A549 (cell line): ENCODE results near the gene CCDC127. TPM values are rescaled to one million over a fixed set of nuclear protein-coding genes. Genes with fewer than 3 reads are reported as not detected.

Experiments used
- ATAC-seq, 2 experiments: fragments of 200-7000 bp in 1 of 2; fragments of >200 bp in 1 of 2; cut with Nextera tagmentation in 1 of 2; cut with Tn5 transposase in 1 of 2; 3 replicates each; pipeline versions ENCODE4 v1.8.0 to v1.9.1; 2018 to 2020; ENCODE audit warnings: mild to moderate bottlenecking in 1 of 2, moderate library complexity in 1 of 2
- CTCF ChIA-PET: fragments of 300-600 bp; sonication (Branson Sonifier 250); formaldehyde crosslinking; extraction: SDS; loops from one replicate; lab custom pipeline; 2021; ENCODE audit warnings: antibody characterized with exemption, inconsistent platforms; lab: Yijun Ruan, JAX
- POLR2A ChIA-PET: fragments of 350-600 bp; formaldehyde crosslinking; extraction: SDS; loops from one replicate; lab custom pipeline; 2021; ENCODE audit warnings: antibody characterized with exemption, inconsistent platforms; lab: Yijun Ruan, JAX
- DNase-seq, 2 experiments: peaks; one replicate each; pipeline versions ENCODE4 v3.0.0 to v3.0.0-alpha.2; 2011 to 2016; ENCODE audit warnings: low read depth in 1 of 2, low spot score in 1 of 2
- FAIRE-seq: peaks from 2 replicates; lab custom pipeline; 2011; peaks lifted over from hg19 to GRCh38; lab: Jason Lieb, UNC
- H3K27ac ChIP-seq, 2 experiments: fragments of >200 bp; sonication (Bioruptor Twin); formaldehyde crosslinking; 3 replicates each; pipeline ENCODE4 v1.5.1; 2016 to 2017
- H3K4me1 ChIP-seq: fragments of >200 bp; sonication (Bioruptor Twin); formaldehyde crosslinking; 3 replicates; pipeline ENCODE4 v1.6.1; 2016
- H3K4me2 ChIP-seq: fragments of >200 bp; sonication (Bioruptor Twin); formaldehyde crosslinking; 3 replicates; pipeline ENCODE4 v1.6.1; 2016
- H3K4me3 ChIP-seq: fragments of >200 bp; sonication (Bioruptor Twin); formaldehyde crosslinking; 3 replicates; pipeline ENCODE4 v1.5.1; 2016
- H3K9me3 ChIP-seq: fragments of >200 bp; sonication (Bioruptor Twin); formaldehyde crosslinking; 3 replicates; pipeline ENCODE4 v1.6.1; 2016
- ATOH8 ChIP-seq: fragments of 250-450 bp; sonication (Bioruptor Pico); IDR thresholded peaks from 2 replicates; pipeline ENCODE4 v1.5.0; 2020; ENCODE audit warnings: low read depth, mild to moderate bottlenecking, moderate library complexity
- BCL3 ChIP-seq: fragments of >200 bp; sonication (Bioruptor Twin); formaldehyde crosslinking; IDR thresholded peaks from 3 replicates; pipeline ENCODE4 v1.6.1; 2016
- CEBPB ChIP-seq, 2 experiments: fragments of >200 bp in 1 of 2; sonication (Bioruptor Twin) in 1 of 2; formaldehyde crosslinking in 1 of 2; IDR thresholded peaks; 2 replicates each; pipeline ENCODE4 v1.6.1; 2012 to 2016
- CHD2 ChIP-seq: fragments of 150-350 bp; IDR thresholded peaks from 2 replicates; pipeline ENCODE4 v1.6.1; 2014; ENCODE audit warnings: low read length; ENCODE audit not compliant: partially characterized antibody
- CHD4 ChIP-seq: fragments of 200-600 bp; sonication (generic); IDR thresholded peaks from 2 replicates; pipeline ENCODE4 v1.6.1; 2016; ENCODE audit warnings: antibody characterized with exemption, mild to moderate bottlenecking, borderline replicate concordance
- CTCF ChIP-seq: fragments of >200 bp; sonication (Bioruptor Twin); formaldehyde crosslinking; IDR thresholded peaks from 3 replicates; pipeline ENCODE4 v1.5.1; 2016
- E2F6 ChIP-seq: IDR thresholded peaks from 2 replicates; pipeline ENCODE4 v1.6.1; 2012; ENCODE audit warnings: low read depth, borderline replicate concordance
- EP300 ChIP-seq, 2 experiments: fragments of >200 bp; sonication (Bioruptor Twin); formaldehyde crosslinking; IDR thresholded peaks; 2 replicates in 1 of 2; 3 replicates in 1 of 2; pipeline ENCODE4 v1.6.1; 2016 to 2017
- FOSL2 ChIP-seq, 2 experiments: fragments of 450-650 bp in 1 of 2; fragments of >200 bp in 1 of 2; sonication (Bioruptor Twin) in 1 of 2; formaldehyde crosslinking; IDR thresholded peaks; 2 replicates each; pipeline versions ENCODE4 v1.5.0 to v1.6.1; 2016 to 2020; ENCODE audit warnings: mild to moderate bottlenecking in 1 of 2, moderate library complexity in 1 of 2
- HDAC2 ChIP-seq: fragments of 200-600 bp; sonication (generic); IDR thresholded peaks from 2 replicates; pipeline ENCODE4 v1.6.1; 2016
- HOXB5 ChIP-seq: fragments of 250-450 bp; sonication (Bioruptor Pico); IDR thresholded peaks from 2 replicates; pipeline ENCODE4 v1.5.0; 2020; ENCODE audit warnings: mild to moderate bottlenecking, moderate library complexity
- KDM5A ChIP-seq: fragments of 200-600 bp; sonication (generic); IDR thresholded peaks from 2 replicates; pipeline ENCODE4 v1.6.1; 2016; ENCODE audit warnings: antibody characterized with exemption, mild to moderate bottlenecking
- MAZ ChIP-seq: fragments of 150-350 bp; IDR thresholded peaks from 2 replicates; pipeline ENCODE4 v1.6.1; 2014; ENCODE audit warnings: antibody characterized with exemption, low read depth, low read length, borderline replicate concordance
- MYC ChIP-seq: IDR thresholded peaks from 2 replicates; pipeline ENCODE4 v1.6.1; 2012; ENCODE audit warnings: mild to moderate bottlenecking, inconsistent platforms, low read length, improper control_type of control experiment, borderline replicate concordance
- NR3C1 ChIP-seq: fragments of >200 bp; sonication (Bioruptor Twin); formaldehyde crosslinking; IDR thresholded peaks from 3 replicates; pipeline ENCODE4 v1.6.1; 2017
- PHF8 ChIP-seq: fragments of 200-600 bp; sonication (generic); IDR thresholded peaks from 2 replicates; pipeline ENCODE4 v1.6.1; 2016; ENCODE audit warnings: low read depth, mild to moderate bottlenecking, antibody characterized with exemption, moderate library complexity, borderline replicate concordance
- POLR2AphosphoS2 ChIP-seq: conservative IDR thresholded peaks from 2 replicates; pipeline ENCODE4 v1.6.1; 2012; ENCODE audit warnings: low read length, improper control_type of control experiment, inconsistent platforms
- REST ChIP-seq: fragments of 200-600 bp; sonication (generic); IDR thresholded peaks from 2 replicates; pipeline ENCODE4 v1.6.1; 2016; ENCODE audit warnings: antibody characterized with exemption, mild to moderate bottlenecking, moderate library complexity
- SMC3 ChIP-seq: fragments of >200 bp; sonication (Bioruptor Twin); formaldehyde crosslinking; IDR thresholded peaks from 3 replicates; pipeline ENCODE4 v1.6.1; 2018; ENCODE audit warnings: inconsistent platforms
- SREBF2 ChIP-seq: fragments of 450-650 bp; IDR thresholded peaks from 2 replicates; pipeline ENCODE4 v1.6.1; 2014; ENCODE audit warnings: mild to moderate bottlenecking, moderate library complexity
- ZFP36 ChIP-seq: fragments of 450-650 bp; IDR thresholded peaks from 2 replicates; pipeline ENCODE4 v1.6.1; 2014; ENCODE audit warnings: borderline replicate concordance; ENCODE audit not compliant: partially characterized antibody
- ZNF302 ChIP-seq: fragments of 250-450 bp; sonication (Bioruptor Pico); IDR thresholded peaks from 2 replicates; pipeline ENCODE4 v1.9.0; 2021; ENCODE audit warnings: inconsistent platforms, mild to moderate bottlenecking, moderate library complexity
- WGBS: methylation state at CpG from one replicate; pipeline ENCODE4 v1.1.6; 2017; ENCODE audit errors: missing lambda C conversion rate; 5-methylcytosine and 5-hydroxymethylcytosine counted together
- polyA plus RNA-seq, 4 experiments: library from polyadenylated mRNA; depleted of rRNA in 3 of 4; stranded (reverse); fragments of >200 nt; fragmentation: RNase III in 1 of 4; extraction: RNeasy Plus Mini Kit Qiagen cat#74134 plus additional on column Dnase treatment in 1 of 4; gene quantifications; 2 replicates in 3 of 4; 3 replicates in 1 of 4; pipeline ENCODE4 v1.2.3, GENCODE V29; 2011 to 2017

The CCDC127 gene
- polyA plus RNA-seq, 2 of the 4 experiments (the other 2 are of a cell fraction) = 5.1 to 6.2 TPM

GRCh38 chr5:173392-174290 lies 44.3 kb downstream of the CCDC127 start:
- H3K27ac ChIP-seq = no peak overlapping the region
- H3K4me1 ChIP-seq = no peaks in the 10 kb centered on the region
- FAIRE-seq (no peak), DNase-seq (no peak), ATAC-seq (peak in 1 of 2 experiments; percentile 25; a peak in 3 of 6 replicates)
- H3K9me3 ChIP-seq = no peaks in the 10 kb centered on the region
- 65% methylated on average over 19 of the region's 22 CpGs for WGBS
- ChIA-PET POLR2A (no interaction called here), CTCF (interaction anchor here (0.6 kb wide), 1 partner anchor 12 kb away, joined by 3 read pairs; no protein-coding TSS in a partner anchor)
- no peak overlapping the region for H3K4me2 ChIP-seq
- no peak overlapping the region for H3K4me3 ChIP-seq
- no peak for TF ChIP-seq CHD4
- TF ChIP-seq REST = no peak
- no peak for TF ChIP-seq PHF8
- no peak for TF ChIP-seq POLR2AphosphoS2
- TF ChIP-seq HOXB5 = no peak
- no peak for TF ChIP-seq SREBF2

- ChIA-PET POLR2A (no interaction called here), CTCF (interaction anchor here (1.4 kb wide), 1 partner anchor 43 kb away, joined by 4 read pairs; no protein-coding TSS in a partner anchor)
- Histone ChIP-seq H3K4me1 (no peaks in the 10 kb centered on the region), H3K9me3 (no peaks in the 10 kb centered on the region), H3K27ac (no peak overlapping the region), H3K4me3 (no peak overlapping the region), H3K4me2 (no peak overlapping the region)
- no peak for ATAC-seq
- no peak for FAIRE-seq
- TF ChIP-seq ATOH8 = no peak
- TF ChIP-seq SMC3 = no peak
- TF ChIP-seq CTCF = no peak
- no peak for TF ChIP-seq NR3C1
- TF ChIP-seq ZNF302 = no peak
- TF ChIP-seq BCL3 = no peak
- TF ChIP-seq MAZ = no peak
- no peak for TF ChIP-seq ZFP36
- no peak for TF ChIP-seq EP300 (IDR thresholded peaks at IDR 0.05)
- no peak for TF ChIP-seq POLR2AphosphoS2
- no peak for TF ChIP-seq HDAC2
- no peak for TF ChIP-seq CEBPB (IDR thresholded peaks at IDR 0.05)
- no peak for TF ChIP-seq FOSL2 (IDR thresholded peaks at IDR 0.05)
- TF ChIP-seq FOSL2 (CRISPR knock-in tag; IDR thresholded peaks at IDR 0.05) = no peak
- no peak for TF ChIP-seq HOXB5
- no peak for TF ChIP-seq E2F6
- TF ChIP-seq MYC = no peak
- no peak for TF ChIP-seq KDM5A
- TF ChIP-seq CHD2 = no peak
- 58% methylated on average over 17 of the region's 17 CpGs for WGBS
- no peak for DNase-seq
Observed at GRCh38 chr5:172841-173251, 45.1 kb downstream of the CCDC127 start.
